ENCODE data around the gene HSD3B2.
"Not testable (repeated sequence)": the region's sequence is repeated elsewhere in the genome, so short reads cannot be mapped to it uniquely, and the experiment has no call there.

DNA sequence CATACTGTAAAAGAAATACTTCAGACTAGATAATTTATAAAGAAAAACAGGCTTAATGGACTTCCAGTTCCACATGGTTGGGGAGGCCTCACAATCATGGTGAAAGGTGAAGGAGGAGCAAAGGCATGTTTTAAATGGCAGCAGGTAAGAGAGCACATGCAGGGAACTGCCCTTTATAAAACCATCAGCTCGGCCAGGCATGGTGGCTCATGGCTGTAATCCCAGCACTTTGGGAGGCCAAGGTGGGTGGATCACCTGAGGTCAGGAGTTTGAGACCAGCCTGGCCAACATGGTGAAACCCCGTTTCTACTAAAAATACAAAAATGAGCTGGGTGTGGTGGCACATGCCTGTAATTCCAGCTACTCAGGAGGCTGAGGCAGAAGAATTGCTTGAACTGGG lies 37.4 kb upstream of the HSD3B2 start:
- TF ChIP-seq, protein P1, sequence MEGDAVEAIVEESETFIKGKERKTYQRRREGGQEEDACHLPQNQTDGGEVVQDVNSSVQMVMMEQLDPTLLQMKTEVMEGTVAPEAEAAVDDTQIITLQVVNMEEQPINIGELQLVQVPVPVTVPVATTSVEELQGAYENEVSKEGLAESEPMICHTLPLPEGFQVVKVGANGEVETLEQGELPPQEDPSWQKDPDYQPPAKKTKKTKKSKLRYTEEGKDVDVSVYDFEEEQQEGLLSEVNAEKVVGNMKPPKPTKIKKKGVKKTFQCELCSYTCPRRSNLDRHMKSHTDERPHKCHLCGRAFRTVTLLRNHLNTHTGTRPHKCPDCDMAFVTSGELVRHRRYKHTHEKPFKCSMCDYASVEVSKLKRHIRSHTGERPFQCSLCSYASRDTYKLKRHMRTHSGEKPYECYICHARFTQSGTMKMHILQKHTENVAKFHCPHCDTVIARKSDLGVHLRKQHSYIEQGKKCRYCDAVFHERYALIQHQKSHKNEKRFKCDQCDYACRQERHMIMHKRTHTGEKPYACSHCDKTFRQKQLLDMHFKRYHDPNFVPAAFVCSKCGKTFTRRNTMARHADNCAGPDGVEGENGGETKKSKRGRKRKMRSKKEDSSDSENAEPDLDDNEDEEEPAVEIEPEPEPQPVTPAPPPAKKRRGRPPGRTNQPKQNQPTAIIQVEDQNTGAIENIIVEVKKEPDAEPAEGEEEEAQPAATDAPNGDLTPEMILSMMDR (IDR thresholded peaks at IDR 0.05; ENCODE audit: borderline replicate concordance, extremely low read depth, low read length, poor library complexity, severe bottlenecking): not testable (repeated sequence)
- not testable (repeated sequence) for TF ChIP-seq EZH2 (IDR thresholded peaks at IDR 0.05; ENCODE audit: borderline replicate concordance, low read depth, low read length, severe bottlenecking)

Measured in DND-41 (cell line).